HepG2 (cell line): ENCODE measurements around the gene MIA2. TPM values are rescaled to one million over a fixed set of nuclear protein-coding genes. Genes with fewer than 3 reads are reported as not detected.

Experiments
- ARID2 ChIP-seq: sonication (generic); formaldehyde crosslinking; IDR thresholded peaks from 2 replicates; pipeline ENCODE4 v1.8.1; 2022; ENCODE audit warnings: mild to moderate bottlenecking, missing genetic modification reagents, borderline replicate concordance
- CENPBD1 ChIP-seq: sonication (generic); formaldehyde crosslinking; IDR thresholded peaks from 2 replicates; pipeline ENCODE4 v1.8.0; 2022; ENCODE audit warnings: missing genetic modification reagents, low read depth, mild to moderate bottlenecking, borderline replicate concordance
- EEA1 ChIP-seq: sonication (generic); formaldehyde crosslinking; IDR thresholded peaks from 2 replicates; pipeline ENCODE4 v1.5.1; 2020; ENCODE audit warnings: mild to moderate bottlenecking, missing genetic modification reagents, borderline replicate concordance
- FOXM1 ChIP-seq: sonication (generic); formaldehyde crosslinking; IDR thresholded peaks from 2 replicates; pipeline ENCODE4 v1.5.0; 2020; ENCODE audit warnings: missing genetic modification reagents
- HES4 ChIP-seq: sonication (generic); formaldehyde crosslinking; IDR thresholded peaks from 2 replicates; pipeline ENCODE4 v1.9.0; 2021; ENCODE audit warnings: mild to moderate bottlenecking, missing genetic modification reagents, borderline replicate concordance
- HIC2 ChIP-seq: sonication (generic); formaldehyde crosslinking; IDR thresholded peaks from 2 replicates; pipeline ENCODE4 v1.9.0; 2022; ENCODE audit warnings: low read depth, missing genetic modification reagents
- HMGA1 ChIP-seq: sonication (generic); formaldehyde crosslinking; conservative IDR thresholded peaks from 2 replicates; pipeline ENCODE4 v1.4.0; 2020; ENCODE audit warnings: missing genetic modification reagents
- HNRNPL ChIP-seq: fragments of 200-400 bp; formaldehyde crosslinking; IDR thresholded peaks from 2 replicates; pipeline ENCODE4 v1.6.1; 2017; ENCODE audit warnings: mild to moderate bottlenecking, low read depth, low read length
- KLF12 ChIP-seq: sonication (generic); formaldehyde crosslinking; IDR thresholded peaks from 2 replicates; pipeline ENCODE4 v1.4.0; 2020; ENCODE audit warnings: missing genetic modification reagents, borderline replicate concordance
- MLLT10 ChIP-seq: sonication (generic); formaldehyde crosslinking; IDR thresholded peaks from 2 replicates; pipeline ENCODE4 v1.4.0; 2020; ENCODE audit warnings: missing genetic modification reagents
- MYC ChIP-seq: sonication (generic); formaldehyde crosslinking; IDR thresholded peaks from 2 replicates; pipeline ENCODE4 v1.9.0; 2021; ENCODE audit warnings: missing genetic modification reagents, borderline replicate concordance
- PAF1 ChIP-seq: IDR thresholded peaks from 2 replicates; pipeline ENCODE4 v1.6.1; 2016; ENCODE audit warnings: missing genetic modification reagents, missing compliant biosample characterization
- PAXIP1 ChIP-seq: sonication (generic); formaldehyde crosslinking; conservative IDR thresholded peaks from 2 replicates; pipeline ENCODE4 v1.4.0; 2020; ENCODE audit warnings: mild to moderate bottlenecking, missing genetic modification reagents, moderate library complexity
- PRDM10 ChIP-seq: sonication (generic); formaldehyde crosslinking; IDR thresholded peaks from 2 replicates; pipeline ENCODE4 v1.4.0; 2020; ENCODE audit warnings: low read depth, missing genetic modification reagents
- RCOR2 ChIP-seq: IDR thresholded peaks from 2 replicates; pipeline ENCODE4 v1.6.1; 2016; ENCODE audit warnings: missing biosample characterization, missing genetic modification reagents
- TEAD3 ChIP-seq: optimal IDR thresholded peaks from 2 replicates; pipeline ENCODE3; 2016; ENCODE audit warnings: borderline replicate concordance
- ZNF24 ChIP-seq: fragments of 450-650 bp; IDR thresholded peaks from 2 replicates; pipeline ENCODE4 v1.6.1; 2017; ENCODE audit warnings: antibody characterized with exemption, mild to moderate bottlenecking
- ZNF3 ChIP-seq: IDR thresholded peaks from 2 replicates; pipeline ENCODE4 v1.7.0; 2017; ENCODE audit warnings: inconsistent platforms
- ZNF34 ChIP-seq: sonication (generic); formaldehyde crosslinking; IDR thresholded peaks from 2 replicates; pipeline ENCODE4 v1.4.0; 2020; ENCODE audit warnings: mild to moderate bottlenecking, missing genetic modification reagents, borderline replicate concordance
- ZNF484 ChIP-seq: sonication (generic); formaldehyde crosslinking; IDR thresholded peaks from 2 replicates; pipeline ENCODE4 v1.5.1; 2020; ENCODE audit warnings: mild to moderate bottlenecking, low read depth, missing genetic modification reagents, borderline replicate concordance
- ZNF598 ChIP-seq: sonication (generic); formaldehyde crosslinking; IDR thresholded peaks from 2 replicates; pipeline ENCODE4 v1.5.1; 2020; ENCODE audit warnings: mild to moderate bottlenecking, missing genetic modification reagents, borderline replicate concordance
- ZNF761 ChIP-seq: sonication (generic); formaldehyde crosslinking; conservative IDR thresholded peaks from 2 replicates; pipeline ENCODE4 v1.4.0; 2020; ENCODE audit warnings: mild to moderate bottlenecking, missing genetic modification reagents
- polyA plus RNA-seq, 8 experiments: library from polyadenylated mRNA; depleted of rRNA in 3 of 8; stranded (reverse) in 7 of 8; unstranded in 1 of 8; fragments of >200 nt; fragmentation: Illumina TruSeq in 4 of 8; extraction: Trizol in 4 of 8; gene quantifications; 2 replicates each; pipeline versions ENCODE4 v1.2.1 to v1.2.3, GENCODE V29; 2011 to 2016; ENCODE audit warnings: low read depth in 4 of 8, missing spikeins in 1 of 8, mixed read lengths in 1 of 8; ENCODE audit not compliant: insufficient read depth in 1 of 8
- total RNA-seq, 5 experiments: library from RNA; depleted of rRNA; stranded (reverse); fragments of >200 nt; fragmentation: Illumina TruSeq; extraction: Trizol; gene quantifications; 2 replicates each; pipeline ENCODE4 v1.2.3, GENCODE V29; 2016; ENCODE audit warnings: low read depth in 1 of 5

The MIA2 gene
- total and polyA plus RNA-seq, 2 of the 13 experiments (the other 11 are each of a cell fraction or from before 2014, with no cell fraction given): 134 to 158 TPM

GRCh38 chr14:39266525-39266870 is 32.8 kb downstream of the MIA2 start (continued):
- TF ChIP-seq HES4 (CRISPR knock-in tag): no peak; the same call in 1 of the 2 replicates
- TF ChIP-seq ARID2 (CRISPR knock-in tag): peak; percentile 82; the same call in 1 of the 2 replicates
- peak; percentile 87 for TF ChIP-seq TEAD3 (CRISPR knock-in tag)
- peak; percentile 83; the same call in 1 of the 2 replicates for TF ChIP-seq KLF12 (CRISPR knock-in tag)
- peak; percentile 98 for TF ChIP-seq MYC (CRISPR knock-in tag)
- no peak for TF ChIP-seq FOXM1
- peak; percentile 74; the same call in 1 of the 2 replicates for TF ChIP-seq PAF1 (CRISPR knock-in tag)
- peak; percentile 70; the same call in 1 of the 2 replicates for TF ChIP-seq ZNF484 (CRISPR knock-in tag)
- TF ChIP-seq EEA1 (CRISPR knock-in tag): no peak; the same call in 1 of the 2 replicates
- 0 out of 2 replicates have a peak, but pooled peaks have one; percentile 49 for TF ChIP-seq RCOR2 (CRISPR knock-in tag)
- TF ChIP-seq ZNF761 (CRISPR knock-in tag): peak; percentile 88; the same call in 1 of the 2 replicates
- 0 out of 2 replicates have a peak, but pooled peaks have one; percentile 62 for TF ChIP-seq ZNF24
- peak; percentile 77; the same call in 1 of the 2 replicates for TF ChIP-seq MLLT10 (CRISPR knock-in tag)
- TF ChIP-seq ZNF3: peak; percentile 50; the same call in 1 of the 2 replicates
- no peak for TF ChIP-seq PRDM10
- peak; percentile 88; the same call in 1 of the 2 replicates for TF ChIP-seq CENPBD1 (CRISPR knock-in tag)
- TF ChIP-seq HNRNPL: peak; percentile 92
- TF ChIP-seq PAXIP1 (CRISPR knock-in tag): peak; percentile 97
- peak; percentile 88 for TF ChIP-seq HIC2
- TF ChIP-seq HMGA1 (CRISPR knock-in tag): no peak
- peak; percentile 71; the same call in 1 of the 2 replicates for TF ChIP-seq ZNF598 (CRISPR knock-in tag)
- no peak; the same call in 1 of the 2 replicates for TF ChIP-seq ZNF34 (CRISPR knock-in tag)
